Measurements from ENCODE around the gene ECM2.

The ECM2 gene

DNA sequence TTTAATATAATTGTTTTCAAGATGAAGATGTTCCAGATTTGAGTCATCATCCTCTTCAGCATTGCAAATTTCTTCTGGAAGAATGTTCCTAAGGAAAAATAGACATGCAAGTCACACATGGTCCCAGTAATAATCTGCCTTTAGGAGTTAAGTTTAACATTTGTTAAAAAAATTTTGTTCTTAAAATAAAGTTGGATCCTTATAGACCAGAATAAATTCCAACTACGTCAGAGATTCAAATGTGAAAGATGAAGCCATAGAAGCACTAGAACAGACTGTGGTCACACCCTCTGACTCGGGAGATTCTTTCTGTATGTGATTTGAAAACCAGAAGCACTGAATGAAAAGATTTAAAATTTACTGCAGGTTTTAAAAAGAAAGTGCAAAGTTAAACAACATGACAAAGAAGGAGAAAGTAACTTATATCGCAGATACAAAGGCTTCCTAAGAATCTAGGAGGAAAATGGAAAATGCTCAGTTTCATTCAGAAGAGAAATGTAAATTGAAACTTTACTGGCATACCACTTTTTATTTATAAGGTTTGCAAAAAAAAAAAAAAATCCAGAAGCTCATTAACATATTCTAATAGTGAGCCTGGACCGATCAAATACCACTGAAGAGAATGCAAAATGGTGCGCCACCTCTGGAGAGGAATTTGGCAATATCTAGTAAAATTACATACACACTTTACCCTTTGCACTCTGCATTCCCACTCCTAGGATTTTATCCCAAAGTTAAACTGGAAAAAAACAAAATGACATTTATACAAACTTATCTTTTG lies 39.2 kb downstream of the ECM2 start:
- no peak for DNase-seq

DNA sequence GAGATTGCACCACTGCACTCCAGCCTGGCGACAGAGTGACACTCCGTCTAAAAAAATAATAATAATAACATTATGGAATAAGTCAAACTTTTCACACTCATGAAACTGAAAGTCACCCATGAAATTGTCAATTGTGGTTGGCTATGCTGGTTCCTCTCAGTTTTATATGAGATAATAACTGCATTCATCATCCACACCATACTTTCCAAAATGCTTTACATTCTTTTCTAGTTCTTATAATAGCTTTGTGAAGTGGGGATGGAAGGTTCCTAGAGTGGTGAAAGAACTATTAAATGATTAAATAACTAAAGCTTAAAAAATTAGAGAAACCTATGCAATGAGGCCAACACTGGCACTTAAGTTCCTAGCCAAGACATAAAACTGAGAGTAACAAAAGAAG lies 40.9 kb downstream of the ECM2 start:
- DNase-seq = no peak

DNA sequence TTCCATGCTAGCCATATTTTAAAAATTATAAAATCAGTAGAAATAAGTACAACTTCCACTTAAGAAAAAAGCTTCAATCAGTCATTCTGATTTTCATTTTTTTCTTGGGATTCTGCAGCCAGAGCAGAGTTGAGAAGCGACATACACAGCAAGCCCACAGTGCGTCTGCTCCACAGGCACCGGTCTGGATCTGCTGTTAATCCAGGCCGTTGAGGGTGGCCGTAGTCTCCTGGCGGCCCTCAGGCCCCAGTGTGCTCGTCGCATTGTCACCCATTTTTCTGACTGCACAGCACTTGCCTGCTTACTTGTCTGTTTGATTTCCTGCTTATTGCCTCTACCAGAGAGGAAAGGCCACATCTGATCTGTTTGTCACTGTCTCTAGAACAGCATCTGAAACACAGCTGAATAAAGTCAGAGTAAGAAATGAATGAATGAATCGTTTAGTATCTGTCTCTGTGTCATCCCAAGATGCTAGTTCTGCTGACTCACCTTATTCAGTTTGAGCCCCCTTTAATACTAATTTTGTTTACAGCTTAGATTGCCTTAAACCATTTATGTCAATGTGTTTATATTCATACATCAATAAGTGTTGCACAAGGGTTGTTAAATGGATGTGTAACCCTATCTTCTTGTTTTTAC lies 41.9 kb downstream of the ECM2 start:
- DNase-seq = no peak

DNA sequence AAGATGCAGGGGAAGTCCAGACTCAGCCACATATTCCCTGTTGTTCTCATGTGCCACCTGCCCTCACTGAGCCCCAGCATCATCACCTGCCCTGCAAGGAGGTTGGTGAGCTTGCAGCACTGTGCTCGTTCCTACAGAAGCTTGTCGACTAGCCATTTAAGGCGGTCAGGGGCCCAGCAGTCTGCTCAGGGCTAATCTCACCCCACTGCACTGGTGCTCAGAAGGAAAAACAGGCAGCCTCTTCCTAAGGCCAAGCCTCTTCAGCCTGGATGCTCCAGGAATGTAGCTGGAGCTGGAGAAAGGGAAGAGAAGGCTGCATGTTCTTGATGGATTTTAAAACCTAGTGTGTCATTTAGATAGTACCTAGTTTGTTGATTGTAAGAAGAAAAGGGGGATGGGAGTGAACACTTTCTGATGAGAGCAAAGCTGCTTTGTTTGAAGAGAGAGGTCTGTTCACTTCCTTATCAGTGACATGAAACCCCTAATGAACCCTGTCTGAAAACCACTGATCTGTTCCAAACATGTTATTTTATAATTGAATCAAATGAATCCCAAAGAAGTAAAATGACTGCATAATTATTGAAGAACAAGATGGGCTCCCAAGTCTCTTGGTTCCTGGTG lies 42.9 kb downstream of the ECM2 start:
- no peak for DNase-seq

DNA sequence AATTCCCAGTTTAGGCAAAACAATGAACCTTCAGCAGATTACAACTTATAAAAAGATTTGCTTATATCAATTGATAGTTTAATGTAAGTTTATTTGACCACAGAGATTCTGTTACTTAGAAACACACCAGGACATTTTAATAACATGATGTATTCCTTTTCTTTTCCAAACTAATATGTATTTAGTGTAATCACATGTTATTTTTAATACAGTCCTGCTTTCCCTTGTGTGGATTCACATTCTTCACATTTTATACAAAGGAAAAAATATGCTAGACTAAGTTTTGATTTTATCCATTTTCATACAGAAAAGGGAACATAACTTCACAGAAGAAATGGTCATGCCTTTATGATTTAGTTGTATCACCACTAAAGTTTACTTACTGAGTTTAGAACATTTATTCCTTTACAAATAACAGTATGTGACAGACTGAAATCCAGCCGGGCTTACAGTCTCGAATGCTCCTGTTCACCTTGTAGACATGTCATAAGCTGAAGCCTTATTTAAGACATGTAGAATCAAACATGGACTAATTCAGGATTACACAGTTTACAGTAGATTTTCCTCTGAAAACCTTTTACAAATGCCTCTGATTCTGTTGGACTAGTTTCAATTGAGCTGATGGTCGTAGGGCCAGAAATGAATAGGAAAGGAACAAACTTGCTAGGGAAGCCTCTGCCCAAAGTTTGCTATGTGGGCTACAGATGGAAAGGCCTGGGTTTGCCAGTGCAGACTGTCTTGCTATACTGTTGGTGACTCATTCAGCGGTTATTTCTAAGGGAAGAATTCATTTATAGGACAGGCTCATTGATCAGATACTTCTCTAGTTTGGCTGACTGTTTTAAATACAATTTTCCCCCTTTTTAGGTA lies 46.9 kb downstream of the ECM2 start:
- DNase-seq = no peak

- no peak for DNase-seq
These were observed 49.4 kb downstream of the ECM2 start for GRCh38 chr9:92486371-92486770.

- DNase-seq = no peak
These were observed 51.2 kb downstream of the ECM2 start for GRCh38 chr9:92484563-92484962.

DNA sequence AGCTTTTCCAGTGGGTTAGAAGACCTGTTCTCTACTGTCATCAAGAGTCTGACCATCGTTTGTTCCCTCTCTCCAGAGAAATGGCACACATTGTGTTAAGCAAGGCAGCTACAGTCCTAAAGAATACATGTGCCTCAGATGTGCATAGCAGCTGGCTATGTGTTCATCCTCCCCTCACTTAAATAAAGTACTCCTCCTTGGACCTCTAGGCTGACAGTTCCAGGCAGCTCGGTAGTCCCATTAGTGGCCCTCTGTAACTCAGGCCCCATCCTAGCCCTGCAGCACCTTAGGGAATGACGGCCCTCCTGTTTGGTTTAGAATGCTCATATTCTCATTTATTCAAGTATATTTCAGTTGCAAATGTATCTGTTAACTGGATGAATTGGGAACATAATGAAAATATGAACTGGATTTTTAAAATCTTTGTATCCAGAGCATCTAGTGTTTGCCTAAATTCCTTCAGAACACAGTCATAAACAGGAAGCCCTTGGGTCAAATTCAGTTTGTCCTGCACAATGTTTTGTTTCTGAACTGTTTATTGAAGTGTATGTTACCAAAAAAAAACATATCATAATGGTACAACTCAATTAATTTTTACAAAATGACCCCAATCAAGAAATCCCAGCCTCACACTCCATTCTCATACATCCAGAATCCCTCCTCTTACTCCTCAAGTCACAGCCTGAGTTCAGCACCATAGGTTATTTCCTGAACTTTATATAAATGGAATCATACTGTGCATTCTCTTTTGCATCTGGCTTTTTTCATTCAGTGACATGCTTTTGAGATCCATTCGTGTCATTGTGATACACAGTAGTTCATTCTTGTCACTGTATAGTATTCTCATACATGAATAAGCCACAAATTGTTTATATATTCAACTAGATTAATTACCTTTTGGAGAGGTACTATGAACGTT lies 51.9 kb downstream of the ECM2 start:
- DNase-seq = no peak

DNA sequence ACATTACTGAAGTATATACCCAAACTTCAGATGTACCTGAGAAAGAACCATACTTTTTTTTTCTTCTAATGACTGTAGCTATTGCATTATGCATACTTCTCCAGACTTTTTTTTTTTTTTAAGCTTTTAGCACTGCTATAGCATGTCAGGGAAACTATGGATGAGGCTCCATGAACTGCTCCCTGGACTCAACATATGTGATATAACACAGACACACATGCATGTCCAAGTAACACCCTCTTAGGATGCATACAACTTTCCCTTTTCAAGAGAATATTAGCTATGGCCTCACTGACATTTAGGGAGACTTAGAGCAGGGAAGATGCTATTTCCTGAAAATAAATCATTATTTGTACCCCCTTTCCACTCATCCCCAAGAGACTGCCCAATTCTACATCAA lies 53.0 kb downstream of the ECM2 start:
- DNase-seq = no peak

GRCh38 chr9:92482329-92482728 lies 53.5 kb downstream of the ECM2 start, which contains the start of gene ASPN:
Gene ASPN (minus strand): TSS chr9:92482506.
- peak; percentile 56 for DNase-seq

DNA sequence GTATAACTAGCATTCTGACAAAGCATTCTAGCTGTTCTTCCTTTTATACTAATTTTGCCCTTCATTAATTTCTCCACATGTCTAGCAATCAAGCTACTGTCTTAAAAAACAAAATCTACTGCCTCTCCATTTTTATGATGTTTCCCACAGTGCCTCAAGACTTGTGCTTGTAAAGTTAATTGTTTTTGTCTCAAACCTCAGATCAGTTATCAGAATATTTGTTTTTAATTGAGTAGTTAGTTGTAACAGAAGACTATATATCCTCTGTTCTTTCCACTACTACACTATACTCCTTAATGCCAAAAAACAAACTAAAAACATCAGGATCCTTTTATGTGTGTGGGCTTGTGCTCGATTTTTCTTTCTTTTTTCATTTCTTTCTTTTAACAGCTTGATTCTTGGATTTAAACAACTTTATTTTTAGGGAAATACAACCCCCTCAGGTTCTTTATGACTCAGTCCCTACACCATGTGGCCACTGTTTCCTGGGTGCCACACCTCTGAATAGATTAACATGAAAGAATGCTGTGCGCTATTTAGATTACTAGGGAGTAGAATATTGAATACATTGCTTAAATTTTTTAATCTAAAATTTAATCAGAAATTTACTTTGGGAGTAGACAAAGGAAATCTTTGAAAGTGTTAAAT lies 54.7 kb downstream of the ECM2 start:
- DNase-seq = no peak

DNA sequence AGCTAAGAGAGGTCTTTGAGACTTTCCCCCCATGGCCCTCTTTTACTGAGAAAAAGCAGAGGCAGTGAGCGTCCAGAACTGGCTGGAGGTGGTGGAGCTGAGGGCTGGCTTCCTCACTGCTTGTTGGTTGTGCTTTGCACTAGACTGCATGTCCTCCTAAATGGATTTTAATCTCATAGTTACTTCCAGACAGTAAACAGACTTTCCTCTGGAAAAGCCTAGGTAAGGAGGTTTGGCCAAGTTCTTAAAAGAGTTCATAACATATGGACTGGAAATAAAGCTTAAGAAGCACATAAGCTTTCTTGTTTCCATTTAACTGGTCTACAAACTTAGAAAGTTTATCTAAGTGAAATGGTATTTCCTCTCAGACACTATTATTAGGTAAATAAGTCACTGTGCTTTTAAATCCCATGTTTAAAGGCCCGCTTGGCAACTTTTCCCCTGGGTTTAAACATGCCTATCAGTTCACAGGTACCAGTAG lies 55.5 kb downstream of the ECM2 start:
- peak; percentile 52 for DNase-seq

DNA sequence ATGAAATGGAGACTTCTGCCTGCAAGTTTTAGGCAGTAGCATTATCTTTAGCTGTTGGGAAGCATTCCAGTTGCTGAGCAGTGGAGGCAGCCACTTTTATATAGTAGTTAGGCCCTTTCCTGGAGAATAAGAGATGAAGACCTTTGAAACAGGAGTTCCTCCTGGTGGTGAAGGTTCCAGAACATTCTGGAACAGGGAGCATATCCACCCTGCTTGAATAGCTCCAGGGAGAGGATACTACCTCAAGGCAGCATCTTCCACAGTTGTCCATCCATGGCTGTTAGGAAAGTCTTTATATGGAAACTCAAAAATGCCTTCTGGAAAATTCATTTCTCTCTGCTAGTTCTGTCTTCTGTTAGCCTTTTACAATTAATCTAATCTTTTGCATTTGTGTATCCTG lies 56.4 kb downstream of the ECM2 start:
- no peak for DNase-seq

DNA sequence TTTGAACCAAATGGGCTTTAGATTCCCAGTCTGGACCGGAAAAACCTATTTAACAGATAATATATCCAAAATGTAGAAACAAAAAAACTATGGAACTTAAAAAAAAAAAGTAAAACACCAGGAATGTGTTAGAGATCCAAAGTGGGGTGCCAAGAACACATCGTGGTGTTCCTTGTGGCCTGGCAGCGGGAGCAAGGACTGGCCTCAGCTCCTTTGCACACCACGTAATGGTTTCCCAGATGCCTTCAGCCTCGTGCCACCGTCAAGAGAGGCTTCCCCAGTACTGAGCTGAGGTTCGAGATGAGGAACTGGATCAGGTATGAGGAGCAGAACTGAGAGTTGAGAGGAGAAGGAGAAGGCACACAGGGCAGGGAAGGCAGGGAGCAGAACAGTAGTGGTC lies 57.0 kb downstream of the ECM2 start:
- DNase-seq = no peak

DNA sequence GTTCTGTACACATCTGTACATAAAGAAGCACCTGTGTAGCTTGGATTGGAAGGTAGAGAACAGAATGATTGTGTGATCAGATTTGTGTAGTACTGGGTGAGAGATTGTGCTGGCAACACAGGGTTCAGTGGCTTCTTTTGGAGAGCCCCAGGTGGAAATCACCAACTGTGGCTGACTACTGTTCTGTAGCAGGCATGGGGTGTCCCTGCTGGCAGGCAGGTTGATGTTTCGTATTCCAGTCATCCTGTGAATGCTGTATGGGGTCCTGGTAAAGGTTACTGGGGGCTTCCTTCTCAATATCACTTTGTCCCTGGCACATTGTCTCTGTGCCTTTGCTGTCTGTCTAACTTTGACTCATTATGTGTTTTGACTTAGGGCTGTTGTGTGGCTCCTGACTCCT lies 58.8 kb downstream of the ECM2 start:
- DNase-seq = no peak

DNA sequence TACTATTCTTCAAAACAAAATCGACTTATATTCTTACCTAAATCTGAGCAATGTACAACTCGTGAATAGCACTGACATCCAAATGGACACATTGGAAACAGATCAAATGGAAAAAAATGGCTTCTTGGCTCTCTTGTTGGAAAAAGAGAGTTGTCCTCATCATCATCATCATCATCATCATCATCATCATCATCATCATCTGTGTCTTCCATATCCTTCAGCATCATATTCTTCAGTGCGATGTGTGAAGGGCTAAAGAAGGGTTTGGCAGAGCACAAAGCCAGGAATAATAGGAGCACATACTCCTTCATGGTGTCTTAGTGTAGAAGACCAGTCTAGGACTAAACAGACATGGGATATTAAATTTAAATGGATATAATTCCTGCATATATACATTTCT lies 61.2 kb downstream of the ECM2 start:
- no peak for DNase-seq

- no peak for DNase-seq
These were observed 67.6 kb downstream of the ECM2 start for GRCh38 chr9:92468206-92468605.

DNA sequence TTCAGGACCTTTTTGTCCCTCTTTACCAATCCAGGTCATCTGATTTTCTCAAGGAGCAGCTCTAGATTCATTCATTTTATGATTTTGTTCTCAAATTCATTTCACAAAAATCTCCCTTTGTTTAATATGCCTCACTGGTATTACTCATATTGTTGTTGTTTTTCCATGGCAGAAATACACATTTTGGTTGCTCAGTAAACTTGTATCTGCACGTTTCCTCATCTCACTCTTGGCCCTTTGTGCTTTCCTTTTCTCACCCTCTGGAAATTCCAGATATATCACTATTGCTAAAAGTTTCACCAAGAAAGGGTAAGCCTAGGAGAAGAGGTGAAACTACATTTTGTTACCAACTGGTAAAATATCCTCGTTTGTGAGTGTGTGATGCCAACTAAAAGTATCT lies 68.3 kb downstream of the ECM2 start:
- no peak for DNase-seq

DNA sequence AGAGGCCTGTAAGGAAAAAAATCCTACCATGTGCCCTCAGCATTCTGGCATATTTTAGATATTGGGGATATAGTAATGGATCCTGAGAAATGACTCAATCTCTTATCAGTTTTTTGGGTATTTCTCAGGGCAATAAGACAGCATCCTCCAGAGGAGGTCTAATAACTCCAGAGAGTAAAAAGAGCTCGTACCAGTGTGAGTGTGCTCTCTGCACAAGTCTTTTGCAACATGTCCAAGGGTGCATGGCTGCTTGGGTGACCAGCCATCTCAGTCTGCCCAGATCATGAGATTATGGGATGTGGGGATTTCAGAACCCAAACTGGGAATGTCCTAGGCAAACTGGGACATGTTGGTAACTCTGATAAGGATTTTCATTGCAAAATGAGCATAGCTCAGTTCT lies 68.7 kb downstream of the ECM2 start:
- no peak for DNase-seq

DNA sequence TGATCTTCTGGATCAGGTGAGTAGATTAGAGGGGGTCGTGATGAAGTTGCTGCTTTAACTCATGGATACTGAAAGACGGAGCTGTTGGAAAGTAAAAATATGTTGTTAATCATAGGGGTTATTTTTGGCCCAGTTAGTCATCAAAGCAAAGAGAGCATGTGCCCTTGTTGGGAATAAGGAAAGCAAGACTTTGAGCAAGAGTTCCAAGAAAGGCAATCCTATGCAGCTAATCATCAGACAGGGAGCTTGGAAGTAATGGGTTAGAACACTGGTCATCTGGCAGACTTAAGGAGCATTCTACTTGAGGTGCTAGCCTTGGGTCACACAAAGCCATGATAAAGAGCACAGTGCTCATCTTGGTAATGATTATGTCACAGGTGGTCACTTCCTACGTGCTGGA lies 71.8 kb downstream of the ECM2 start:
- DNase-seq = no peak

GRCh38 chr9:92463387-92463786 lies 72.4 kb downstream of the ECM2 start:
- no peak for DNase-seq
